LNCaP clone FGC (cell line): ENCODE results near the gene OSR1.
A peak's percentile ranks its signal among the peaks of the same experiment; 100 is the strongest.

Experiments
- DNase-seq: peaks from one replicate; pipeline ENCODE4 v3.0.0-alpha.2; 2011; ENCODE audit warnings: low read depth
- H3K4me3 ChIP-seq: 2 replicates; pipeline ENCODE4 v1.5.1; 2011; ENCODE audit warnings: mild to moderate bottlenecking, low read depth, low read length, control low read depth
- CTCF ChIP-seq: IDR thresholded peaks from 2 replicates; pipeline ENCODE4 v1.5.1; 2012; ENCODE audit warnings: mild to moderate bottlenecking; ENCODE audit not compliant: control insufficient read depth, insufficient read depth; ENCODE audit errors: extremely low read depth

OSR1 gene

DNA sequence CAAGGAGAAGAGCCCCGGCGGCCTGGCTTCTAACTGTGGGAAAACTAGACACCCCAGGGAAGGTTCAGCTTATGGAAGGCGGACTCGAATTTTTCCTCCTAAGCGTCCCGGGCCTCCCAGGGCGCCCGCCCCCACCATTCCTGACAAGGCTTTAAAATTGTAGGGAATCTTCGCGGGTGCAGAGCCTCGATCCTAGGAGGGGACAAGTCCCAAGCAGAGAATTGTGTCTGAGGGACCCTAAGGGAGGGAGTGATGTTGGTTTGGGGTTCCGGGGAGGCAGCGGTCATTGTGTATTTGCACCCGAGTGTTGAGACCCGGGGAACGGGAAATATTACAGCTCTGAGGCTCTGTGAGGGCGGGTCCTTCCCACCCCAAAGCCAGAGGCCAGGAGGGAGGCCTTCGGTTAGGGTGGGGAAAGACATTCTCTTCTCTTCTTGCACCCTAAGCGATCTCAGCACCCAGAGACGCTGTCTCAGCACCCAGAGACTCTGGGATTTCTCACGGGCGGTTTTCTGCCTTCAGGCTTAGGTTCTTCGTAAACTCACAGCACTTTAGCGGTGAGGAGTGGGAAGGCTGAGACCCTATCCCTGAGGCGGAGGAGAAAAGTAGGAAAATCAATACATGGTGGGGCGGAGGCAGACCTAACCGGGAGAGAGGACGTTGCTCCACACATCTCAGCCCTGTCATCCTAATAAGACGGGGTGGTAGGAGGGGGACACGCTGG lies 7.6 kb downstream of the OSR1 start:
- H3K4me3 ChIP-seq: no peak overlapping the region
- DNase-seq: no peak
- TF ChIP-seq CTCF: no peak

DNA sequence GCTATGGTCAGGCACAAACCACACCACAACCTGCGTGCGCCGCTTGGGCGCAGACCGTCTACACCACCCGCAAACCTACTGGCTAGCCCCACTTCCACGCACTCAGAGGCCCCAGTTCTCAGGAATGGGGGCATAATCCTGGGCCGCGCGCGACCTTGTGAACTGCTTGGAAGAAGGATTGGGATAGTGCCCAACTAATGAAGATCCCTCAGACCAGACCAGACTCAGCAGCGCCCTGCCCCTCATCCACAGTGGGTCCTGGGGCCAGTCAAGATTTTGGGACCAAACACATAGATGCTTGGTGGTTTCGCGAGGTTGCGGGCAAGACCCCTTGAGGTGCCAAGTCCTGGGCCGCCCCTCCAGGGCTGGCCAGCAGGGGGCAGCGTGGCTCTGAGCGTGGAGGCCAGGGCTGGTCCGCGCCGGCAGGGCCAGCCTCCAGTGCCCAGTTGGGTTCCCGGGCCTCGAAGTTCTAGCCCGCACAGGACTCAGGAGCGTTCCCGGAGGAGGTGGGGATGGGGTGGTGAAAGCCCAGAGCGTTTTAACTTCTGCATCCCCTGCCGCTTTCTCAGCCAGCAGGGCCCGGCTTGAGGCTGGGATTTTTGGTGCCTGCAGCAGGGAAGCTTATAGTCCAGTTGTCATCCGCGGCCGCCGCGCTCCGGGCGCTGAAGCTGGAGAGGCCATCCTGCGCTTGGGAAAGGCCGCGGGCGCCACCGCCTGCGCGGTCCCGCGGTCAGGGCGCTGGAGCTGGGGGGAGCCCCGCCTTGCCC lies 8.3 kb downstream of the OSR1 start:
- H3K4me3 ChIP-seq: no peak overlapping the region
- no peak for DNase-seq
- peak; percentile 42 for TF ChIP-seq CTCF

DNA sequence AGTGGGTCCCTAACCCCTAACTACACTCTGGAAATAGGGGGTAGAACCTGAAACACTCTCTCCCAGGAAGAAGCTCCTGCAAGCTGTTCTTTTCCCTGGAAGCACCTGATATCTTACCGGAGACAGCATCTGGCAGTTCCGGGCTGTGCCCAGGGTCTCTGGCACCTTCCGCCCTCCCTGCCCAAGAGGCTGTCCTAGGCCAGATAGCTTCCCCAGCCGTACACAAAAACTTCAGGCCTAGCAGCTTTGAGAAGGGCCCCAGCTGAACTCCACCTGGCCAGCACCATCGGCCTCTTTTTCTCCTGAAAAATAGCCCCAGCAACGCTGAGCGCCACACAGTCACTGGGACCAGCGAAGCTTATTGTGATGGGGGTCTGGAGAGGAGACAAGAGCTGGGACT lies 9.7 kb downstream of the OSR1 start:
- TF ChIP-seq CTCF: no peak
- H3K4me3 ChIP-seq: no peak overlapping the region
- DNase-seq: no peak

DNA sequence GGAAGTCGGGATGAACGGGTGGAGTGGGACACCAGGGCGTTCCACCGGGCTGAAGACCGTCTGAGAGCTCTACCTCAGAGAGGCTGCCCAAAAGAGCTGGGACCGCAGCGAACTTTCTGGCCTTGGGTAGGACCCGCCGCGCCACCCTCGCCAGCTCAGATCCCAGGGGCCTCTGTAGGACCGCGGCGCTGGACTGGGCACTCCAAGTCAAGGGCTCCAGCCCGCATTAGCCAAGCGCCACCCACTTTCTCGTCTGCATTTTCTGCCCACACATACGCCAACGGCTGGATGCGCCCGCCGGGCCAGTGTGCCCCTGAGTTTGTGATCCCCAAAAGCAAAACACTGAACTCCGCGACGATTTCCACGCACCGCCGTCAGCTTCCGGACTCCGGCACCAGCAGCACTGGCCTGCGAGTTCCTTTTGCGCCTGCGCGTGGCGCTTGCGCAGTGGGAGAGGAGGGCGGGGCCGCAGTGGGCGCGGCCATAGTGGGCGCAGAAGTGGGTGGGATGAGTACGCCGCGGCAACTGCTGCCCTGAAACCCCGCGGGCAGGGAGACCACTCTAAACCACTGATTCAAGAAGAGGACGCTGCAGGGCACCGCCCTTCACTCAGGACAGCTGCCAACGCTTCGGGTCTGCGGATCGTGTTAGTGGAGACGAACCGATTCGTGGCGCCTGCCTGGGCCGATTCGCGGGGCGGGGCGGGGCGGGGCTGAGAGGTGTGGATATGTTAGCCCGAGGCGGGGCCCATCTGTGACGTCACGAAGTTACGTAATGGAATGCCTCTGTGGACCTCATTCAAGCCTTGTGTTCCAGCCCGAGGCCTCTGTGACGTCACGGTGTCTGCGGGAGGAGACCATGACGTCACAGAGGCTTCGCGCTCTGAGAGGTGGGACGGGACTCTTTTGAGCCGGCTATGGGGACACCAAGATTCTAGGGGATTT lies 10.5 kb downstream of the OSR1 start:
- TF ChIP-seq CTCF: no peak
- H3K4me3 ChIP-seq: peak overlapping the region; percentile 75
- DNase-seq: peak; percentile 84

- no peak for DNase-seq
- no peak for TF ChIP-seq CTCF
- H3K4me3 ChIP-seq: peak overlapping the region; percentile 75
Observed at GRCh38 chr2:19346983-19347618, 11.3 kb downstream of the OSR1 start.

GRCh38 chr2:19337742-19338141 lies 20.7 kb downstream of the OSR1 start:
- TF ChIP-seq CTCF: no peak
- no peak overlapping the region for H3K4me3 ChIP-seq
- no peak for DNase-seq
